IMR-90 (cell line): ENCODE measurements around the gene ASL. TPM values are rescaled to one million over a fixed set of nuclear protein-coding genes. Genes with fewer than 3 reads are reported as not detected.

Experiments used
- ATAC-seq: fragments of 200-7000 bp; cut with Tn5 transposase; 2 replicates; pipeline ENCODE4 v1.9.1; 2020; ENCODE audit warnings: low read depth, mild to moderate bottlenecking, moderate library complexity
- BruUV-seq: library from RNA; stranded (reverse); fragments of 400-500 nt; replicated peaks from 2 replicates; lab custom pipeline; 2021; lab: Mats Ljungman, UMichigan
- CTCF ChIA-PET: fragments of 300-600 bp; formaldehyde crosslinking; extraction: SDS; loops from one replicate; lab custom pipeline; 2021; ENCODE audit warnings: antibody characterized with exemption; lab: Yijun Ruan, JAX
- POLR2A ChIA-PET: fragments of 300-600 bp; sonication (Branson Sonifier 250); formaldehyde crosslinking; loops from one replicate; lab custom pipeline; 2022; ENCODE audit warnings: antibody characterized with exemption; ENCODE audit not compliant: unreplicated experiment; lab: Charles Lee
- DNase-seq: peaks from one replicate; pipeline ENCODE4 v3.0.0; 2013
- H2AFZ ChIP-seq: replicated peaks from 2 replicates; pipeline ENCODE3; 2013; ENCODE audit warnings: low read length, mild to moderate bottlenecking; ENCODE audit not compliant: poor library complexity
- H2AK5ac ChIP-seq: 2 replicates; pipeline ENCODE4 v1.6.1; 2013; ENCODE audit warnings: low read depth, low read length, inconsistent platforms
- H2AK9ac ChIP-seq: replicated peaks from 2 replicates; pipeline ENCODE3; 2013; ENCODE audit warnings: mild to moderate bottlenecking, low read depth, low read length, moderate library complexity; ENCODE audit not compliant: poor library complexity
- H2BK120ac ChIP-seq: 2 replicates; pipeline ENCODE4 v1.6.1; 2013; ENCODE audit warnings: low read depth, low read length, inconsistent platforms
- H2BK15ac ChIP-seq: 3 replicates; pipeline ENCODE4 v1.6.1; 2013; ENCODE audit warnings: low read depth, low read length, inconsistent platforms
- H2BK20ac ChIP-seq: 2 replicates; pipeline ENCODE4 v1.6.1; 2013; ENCODE audit warnings: low read depth, mild to moderate bottlenecking, inconsistent platforms, low read length, moderate library complexity
- H2BK5ac ChIP-seq: 2 replicates; pipeline ENCODE4 v1.6.1; 2013; ENCODE audit warnings: mild to moderate bottlenecking, low read depth, low read length, inconsistent platforms; ENCODE audit not compliant: poor library complexity, severe bottlenecking
- H3K14ac ChIP-seq: replicated peaks from 2 replicates; pipeline ENCODE4 v1.6.1; 2013; ENCODE audit warnings: low read depth, low read length, inconsistent platforms
- H3K18ac ChIP-seq: 2 replicates; pipeline ENCODE4 v1.6.1; 2013; ENCODE audit warnings: low read depth, low read length, control low read depth
- H3K23ac ChIP-seq: 2 replicates; pipeline ENCODE4 v1.6.1; 2013; ENCODE audit warnings: low read depth, low read length, inconsistent platforms
- H3K27ac ChIP-seq: 2 replicates; pipeline ENCODE4 v1.5.1; 2013; ENCODE audit warnings: mild to moderate bottlenecking, control low read depth, low read length; ENCODE audit not compliant: insufficient read depth
- H3K27me3 ChIP-seq: 2 replicates; pipeline ENCODE4 v1.6.1; 2013; ENCODE audit warnings: low read length; ENCODE audit not compliant: control insufficient read depth, insufficient read depth
- H3K36me3 ChIP-seq: 2 replicates; pipeline ENCODE4 v1.6.1; 2013; ENCODE audit warnings: low read length, mixed read lengths; ENCODE audit not compliant: control insufficient read depth, insufficient read depth
- H3K4ac ChIP-seq: 2 replicates; pipeline ENCODE4 v1.6.1; 2013; ENCODE audit warnings: low read depth, low read length, inconsistent platforms
- H3K4me1 ChIP-seq: 2 replicates; pipeline ENCODE4 v1.6.1; 2013; ENCODE audit warnings: low read length, mixed read lengths; ENCODE audit not compliant: control insufficient read depth, insufficient read depth
- H3K4me2 ChIP-seq: 2 replicates; pipeline ENCODE4 v1.6.1; 2013; ENCODE audit warnings: low read depth, mild to moderate bottlenecking, control low read depth, low read length, moderate library complexity
- H3K4me3 ChIP-seq: 2 replicates; pipeline ENCODE4 v1.5.1; 2013; ENCODE audit warnings: low read depth, mild to moderate bottlenecking, control low read depth, low read length, moderate library complexity; ENCODE audit not compliant: insufficient read depth
- H3K56ac ChIP-seq: 2 replicates; pipeline ENCODE4 v1.6.1; 2013; ENCODE audit warnings: low read length, inconsistent platforms; ENCODE audit not compliant: insufficient read depth; ENCODE audit errors: extremely low read depth
- H3K79me1 ChIP-seq, 2 experiments: 2 replicates each; pipeline ENCODE4 v1.6.1; 2013; ENCODE audit warnings: low read length in 2 of 2, inconsistent platforms in 1 of 2, low read depth in 1 of 2
- H3K9ac ChIP-seq: 2 replicates; pipeline ENCODE4 v1.6.1; 2013; ENCODE audit warnings: low read depth, low read length, control low read depth
- H3K9me1 ChIP-seq: 2 replicates; pipeline ENCODE4 v1.6.1; 2013; ENCODE audit warnings: low read length, inconsistent platforms; ENCODE audit not compliant: insufficient read depth
- H3K9me3 ChIP-seq: 2 replicates; pipeline ENCODE4 v1.6.1; 2013; ENCODE audit warnings: low read length; ENCODE audit not compliant: control insufficient read depth, insufficient read depth
- H4K20me1 ChIP-seq: 2 replicates; pipeline ENCODE4 v1.6.1; 2013; ENCODE audit warnings: low read length, inconsistent platforms; ENCODE audit not compliant: insufficient read depth
- H4K5ac ChIP-seq: 2 replicates; pipeline ENCODE4 v1.6.1; 2013; ENCODE audit warnings: mild to moderate bottlenecking, low read depth, low read length, control low read depth
- H4K8ac ChIP-seq, 2 experiments: 2 replicates each; pipeline ENCODE4 v1.6.1; 2013; ENCODE audit warnings: low read depth in 2 of 2, low read length in 2 of 2, control low read depth in 1 of 2, inconsistent platforms in 1 of 2
- H4K91ac ChIP-seq: 2 replicates; pipeline ENCODE4 v1.6.1; 2013; ENCODE audit warnings: low read depth, low read length, inconsistent platforms; ENCODE audit not compliant: insufficient read depth
- BHLHE40 ChIP-seq: fragments of 150-350 bp; IDR thresholded peaks from 2 replicates; pipeline ENCODE4 v1.6.1; 2016; ENCODE audit warnings: mild to moderate bottlenecking, low read depth, low read length
- CEBPB ChIP-seq: IDR thresholded peaks from 2 replicates; pipeline ENCODE4 v1.6.1; 2012; ENCODE audit warnings: low read depth, low read length, improper control_type of control experiment
- CHD1 ChIP-seq: IDR thresholded peaks from 2 replicates; pipeline ENCODE4 v1.6.1; 2012; ENCODE audit warnings: low read depth, low read length, improper control_type of control experiment
- FOS ChIP-seq: fragments of 150-350 bp; IDR thresholded peaks from 2 replicates; pipeline ENCODE4 v1.6.1; 2016; ENCODE audit warnings: low read depth, low read length
- MAFK ChIP-seq: IDR thresholded peaks from 2 replicates; pipeline ENCODE4 v1.6.1; 2012; ENCODE audit warnings: low read depth, low read length, improper control_type of control experiment
- MAZ ChIP-seq: IDR thresholded peaks from 2 replicates; pipeline ENCODE4 v1.6.1; 2012; ENCODE audit warnings: low read depth, mild to moderate bottlenecking, low read length, improper control_type of control experiment, moderate library complexity, borderline replicate concordance
- MXI1 ChIP-seq: IDR thresholded peaks from 2 replicates; pipeline ENCODE4 v1.6.1; 2012; ENCODE audit warnings: low read depth, mild to moderate bottlenecking, low read length, moderate library complexity, borderline replicate concordance
- NFE2L2 ChIP-seq: fragments of 150-350 bp; IDR thresholded peaks from 2 replicates; pipeline ENCODE4 v1.6.1; 2016; ENCODE audit warnings: low read depth, mild to moderate bottlenecking, low read length
- POLR2A ChIP-seq: IDR thresholded peaks from 2 replicates; pipeline ENCODE4 v1.6.1; 2012; ENCODE audit warnings: mild to moderate bottlenecking, low read depth, low read length
- RAD21 ChIP-seq: IDR thresholded peaks from 2 replicates; pipeline ENCODE4 v1.6.1; 2012; ENCODE audit warnings: low read length, improper control_type of control experiment
- RCOR1 ChIP-seq: IDR thresholded peaks from 2 replicates; pipeline ENCODE4 v1.6.1; 2012; ENCODE audit warnings: mild to moderate bottlenecking, low read length, improper control_type of control experiment; ENCODE audit not compliant: insufficient replicate concordance
- RFX5 ChIP-seq: IDR thresholded peaks from 2 replicates; pipeline ENCODE4 v1.8.0; 2012; ENCODE audit warnings: low read depth, mild to moderate bottlenecking, low read length, moderate library complexity
- SMC3 ChIP-seq: fragments of 150-350 bp; IDR thresholded peaks from 2 replicates; pipeline ENCODE4 v1.6.1; 2016; ENCODE audit warnings: low read depth, mild to moderate bottlenecking, antibody characterized with exemption, low read length, moderate library complexity
- WGBS, 2 experiments: methylation state at CpG; one replicate each; pipeline versions ENCODE4 v1.1.5 to v1.1.7; 2013; ENCODE audit warnings: missing lambda C conversion rate in 2 of 2; ENCODE audit not compliant: insufficient read length in 1 of 2; ENCODE audit errors: extremely low coverage in 2 of 2; 5-methylcytosine and 5-hydroxymethylcytosine counted together
- dilution Hi-C: fragments of 300-500 bp; cut with HindIII; formaldehyde crosslinking; loops from one replicate; pipeline ENCODE4 v1.14.3; 2018; ENCODE audit warnings: low sequenced_read_pairs; ENCODE audit not compliant: unreplicated experiment
- in situ Hi-C: fragments of 300-500 bp; cut with MboI; formaldehyde crosslinking; loops from 3 replicates; pipeline ENCODE4 v1.14.3; 2019; ENCODE audit warnings: low sequenced_read_pairs, inconsistent platforms, mixed read lengths
- intact Hi-C: fragments of 100-400 bp; cut with micrococcal nuclease; formaldehyde crosslinking; loops from 2 replicates; pipeline ENCODE4 v1.10.0; 2022
- polyA plus RNA-seq, 3 experiments: library from polyadenylated mRNA; depleted of rRNA; stranded (reverse); fragments of >200 nt; gene quantifications; 2 replicates each; pipeline ENCODE4 v1.2.3, GENCODE V29; 2012; ENCODE audit warnings: low replicate concordance in 1 of 3
- total RNA-seq: library from RNA; depleted of rRNA; stranded (reverse); fragments of >200 nt; gene quantifications from 2 replicates; pipeline ENCODE4 v1.2.3, GENCODE V29; 2012
- TF ChIP-seq, protein P1 (sequence below): fragments of 150-350 bp; IDR thresholded peaks from 2 replicates; pipeline ENCODE4 v1.6.1; 2017; ENCODE audit warnings: mild to moderate bottlenecking, antibody characterized with exemption, low read length, low read depth
- TF ChIP-seq, protein P2 (sequence below): conservative IDR thresholded peaks from 2 replicates; pipeline ENCODE4 v1.5.1; 2012; ENCODE audit warnings: mild to moderate bottlenecking, low read depth, low read length, improper control_type of control experiment
- TF ChIP-seq, protein P3 (sequence below): fragments of 150-350 bp; IDR thresholded peaks from 2 replicates; pipeline ENCODE4 v1.6.1; 2016; ENCODE audit warnings: low read depth, mild to moderate bottlenecking, low read length, moderate library complexity, borderline replicate concordance

Gene ASL
- total and polyA plus RNA-seq, 2 of the 4 experiments (the other 2 are of a cell fraction) = 49.0 to 50.0 TPM

DNA sequence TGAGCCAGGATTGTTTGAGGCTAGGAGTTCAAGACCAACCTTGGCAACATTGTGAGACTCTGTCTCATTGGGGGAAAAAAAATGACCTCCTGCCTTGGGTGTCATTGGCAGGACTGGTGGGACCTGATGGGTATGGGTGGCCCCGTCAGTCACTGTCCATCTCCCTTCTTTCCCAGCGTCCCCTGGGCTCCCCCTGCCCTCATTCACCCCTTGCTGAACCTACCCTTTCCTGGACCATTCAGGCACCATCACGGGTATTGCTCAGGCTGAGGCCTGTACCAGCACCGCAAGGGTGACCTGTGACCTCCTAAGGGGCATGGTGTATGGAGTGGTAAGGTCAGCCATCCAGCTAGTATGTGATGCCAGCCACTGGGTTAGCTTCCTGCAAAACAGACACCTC lies 19.4 kb downstream of the ASL start:
- Histone ChIP-seq H3K27me3 (no peaks in the 10 kb centered on the region), H2BK20ac (no peak overlapping the region), H3K9ac (no peak overlapping the region), H4K20me1 (no peaks in the 10 kb centered on the region), H2BK120ac (no peak overlapping the region), H4K91ac (no peak overlapping the region), H3K4me2 (no peak overlapping the region), H2BK5ac (no peak overlapping the region), H3K23ac (no peak overlapping the region), H3K79me1 (no peaks in the 10 kb centered on the region; a peak in 1 of 4 replicates), H4K8ac (no peak overlapping the region), H3K4me3 (no peak overlapping the region), H3K4ac (no peak overlapping the region), H2AK5ac (no peak overlapping the region), H3K9me1 (peaks cover 6% of the 10 kb centered on the region; the same call in 1 of the 2 replicates), H4K5ac (no peak overlapping the region), H3K14ac (no peak overlapping the region), H3K4me1 (peaks cover 6% of the 10 kb centered on the region), H2AK9ac (no peak overlapping the region), H3K36me3 (peaks cover 6% of the 10 kb centered on the region; the same call in 1 of the 2 replicates), H3K56ac (no peak overlapping the region), H3K27ac (no peak overlapping the region), H3K9me3 (no peaks in the 10 kb centered on the region), H3K18ac (no peak overlapping the region), H2AFZ (no peak overlapping the region), H2BK15ac (no peak overlapping the region)
- ATAC-seq = no peak
- no peak for TF ChIP-seq CHD1
- TF ChIP-seq MAFK = no peak
- TF ChIP-seq CEBPB = no peak
- TF ChIP-seq SMC3 = no peak
- no peak for TF ChIP-seq MXI1
- no peak for TF ChIP-seq RFX5
- TF ChIP-seq, protein P1, sequence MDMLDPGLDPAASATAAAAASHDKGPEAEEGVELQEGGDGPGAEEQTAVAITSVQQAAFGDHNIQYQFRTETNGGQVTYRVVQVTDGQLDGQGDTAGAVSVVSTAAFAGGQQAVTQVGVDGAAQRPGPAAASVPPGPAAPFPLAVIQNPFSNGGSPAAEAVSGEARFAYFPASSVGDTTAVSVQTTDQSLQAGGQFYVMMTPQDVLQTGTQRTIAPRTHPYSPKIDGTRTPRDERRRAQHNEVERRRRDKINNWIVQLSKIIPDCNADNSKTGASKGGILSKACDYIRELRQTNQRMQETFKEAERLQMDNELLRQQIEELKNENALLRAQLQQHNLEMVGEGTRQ = no peak
- no peak for TF ChIP-seq POLR2A
- TF ChIP-seq RCOR1 = no peak
- no peak for TF ChIP-seq NFE2L2
- no peak for TF ChIP-seq BHLHE40
- TF ChIP-seq FOS = no peak
- TF ChIP-seq, protein P2, sequence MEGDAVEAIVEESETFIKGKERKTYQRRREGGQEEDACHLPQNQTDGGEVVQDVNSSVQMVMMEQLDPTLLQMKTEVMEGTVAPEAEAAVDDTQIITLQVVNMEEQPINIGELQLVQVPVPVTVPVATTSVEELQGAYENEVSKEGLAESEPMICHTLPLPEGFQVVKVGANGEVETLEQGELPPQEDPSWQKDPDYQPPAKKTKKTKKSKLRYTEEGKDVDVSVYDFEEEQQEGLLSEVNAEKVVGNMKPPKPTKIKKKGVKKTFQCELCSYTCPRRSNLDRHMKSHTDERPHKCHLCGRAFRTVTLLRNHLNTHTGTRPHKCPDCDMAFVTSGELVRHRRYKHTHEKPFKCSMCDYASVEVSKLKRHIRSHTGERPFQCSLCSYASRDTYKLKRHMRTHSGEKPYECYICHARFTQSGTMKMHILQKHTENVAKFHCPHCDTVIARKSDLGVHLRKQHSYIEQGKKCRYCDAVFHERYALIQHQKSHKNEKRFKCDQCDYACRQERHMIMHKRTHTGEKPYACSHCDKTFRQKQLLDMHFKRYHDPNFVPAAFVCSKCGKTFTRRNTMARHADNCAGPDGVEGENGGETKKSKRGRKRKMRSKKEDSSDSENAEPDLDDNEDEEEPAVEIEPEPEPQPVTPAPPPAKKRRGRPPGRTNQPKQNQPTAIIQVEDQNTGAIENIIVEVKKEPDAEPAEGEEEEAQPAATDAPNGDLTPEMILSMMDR = no peak
- TF ChIP-seq, protein P3, sequence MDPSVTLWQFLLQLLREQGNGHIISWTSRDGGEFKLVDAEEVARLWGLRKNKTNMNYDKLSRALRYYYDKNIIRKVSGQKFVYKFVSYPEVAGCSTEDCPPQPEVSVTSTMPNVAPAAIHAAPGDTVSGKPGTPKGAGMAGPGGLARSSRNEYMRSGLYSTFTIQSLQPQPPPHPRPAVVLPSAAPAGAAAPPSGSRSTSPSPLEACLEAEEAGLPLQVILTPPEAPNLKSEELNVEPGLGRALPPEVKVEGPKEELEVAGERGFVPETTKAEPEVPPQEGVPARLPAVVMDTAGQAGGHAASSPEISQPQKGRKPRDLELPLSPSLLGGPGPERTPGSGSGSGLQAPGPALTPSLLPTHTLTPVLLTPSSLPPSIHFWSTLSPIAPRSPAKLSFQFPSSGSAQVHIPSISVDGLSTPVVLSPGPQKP = no peak
- TF ChIP-seq RAD21 = no peak
- no peak for TF ChIP-seq MAZ
- no peak for DNase-seq
- intact Hi-C loops (no loop called here), in situ Hi-C loops (no loop called here), dilution Hi-C loops (no loop called here)
- BruUV-seq = no TSS peak
- CTCF ChIA-PET = no interaction called here
- POLR2A ChIA-PET = interaction anchor here (0.6 kb wide), 1 partner anchor 103 kb away, joined by 4 read pairs; no protein-coding TSS in a partner anchor
- no CpG with 5 or more reads among the region's 4 CpGs for WGBS, 2 experiments
